ENCODE measurements around the gene ADCY9. TPM values are rescaled to one million over a fixed set of nuclear protein-coding genes. Genes with fewer than 3 reads are reported as not detected.

ADCY9 gene
- total RNA-seq, 2 experiments from 2014 or later: 7.1 to 7.4 TPM

DNA sequence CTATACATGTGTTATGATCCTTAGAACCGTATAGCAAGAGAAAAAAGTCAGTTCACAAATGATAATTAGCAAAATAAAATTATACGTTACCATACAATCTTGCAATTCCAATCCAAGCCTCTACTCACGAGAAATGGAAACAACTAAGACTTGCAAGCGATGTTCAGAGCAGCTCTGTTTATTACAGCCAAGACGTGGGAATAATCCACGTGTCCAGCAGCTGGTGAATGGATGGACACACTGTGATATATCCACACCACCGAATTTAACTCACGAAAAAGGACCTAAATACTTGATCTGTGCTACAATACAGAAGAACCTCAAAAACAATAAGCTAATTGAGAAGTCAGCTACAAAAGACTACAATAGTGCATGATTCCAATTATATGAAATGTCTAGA lies 88.1 kb downstream of the ADCY9 start:
- ChIA-PET CTCF (interaction anchor here (0.5 to 0.8 kb wide), 2 partner anchors 14 to 31 kb away, joined by 3 to 4 read pairs; no protein-coding TSS in a partner anchor), POLR2A (no interaction called here)
- ATAC-seq (ENCODE audit: poor library complexity) (no peak), DNase-seq (no peak)
- Histone ChIP-seq H3K36me3 (ENCODE audit: insufficient read depth, low read length) (no peaks in the 10 kb centered on the region), H3K27me3 (ENCODE audit: control insufficient read depth in 1 of 2, insufficient read depth in 2 of 2, low read length in 2 of 2) (no peaks in the 10 kb centered on the region), H3K9me3 (ENCODE audit: control insufficient read depth in 1 of 2, insufficient read depth in 1 of 2, low read length in 2 of 2) (no peaks in the 10 kb centered on the region), H3K27ac (ENCODE audit: low read depth in 1 of 2, low read length in 2 of 2) (no peak overlapping the region), H3K4me1 (ENCODE audit: insufficient read depth, low read length) (no peaks in the 10 kb centered on the region), H3K4me3 (ENCODE audit: low read length) (no peak overlapping the region)
- no peak overlapping the region for H3K27ac Mint-ChIP-seq
- intact Hi-C loops (cut with DNase I, micrococcal nuclease): no loop called here
- TF ChIP-seq CTCF (IDR thresholded peaks at IDR 0.05): no peak
- H3K27me3 Mint-ChIP-seq: no peaks in the 10 kb centered on the region
- no peaks in the 10 kb centered on the region for H3K36me3 Mint-ChIP-seq (ENCODE audit: low read depth)
- H3K9me3 Mint-ChIP-seq: no peaks in the 10 kb centered on the region
- H3K4me3 Mint-ChIP-seq: no peak overlapping the region
- H3K4me1 Mint-ChIP-seq (ENCODE audit: low read depth): peaks cover 15% of the 10 kb centered on the region

- H3K4me3 Mint-ChIP-seq: no peak overlapping the region
- no peaks in the 10 kb centered on the region for H3K36me3 Mint-ChIP-seq (ENCODE audit: low read depth)
- no peak overlapping the region for H3K27ac ChIP-seq (ENCODE audit: low read depth in 1 of 2, low read length in 2 of 2)
- peaks cover 8% of the 10 kb centered on the region for H3K4me1 Mint-ChIP-seq (ENCODE audit: low read depth)
- ATAC-seq (ENCODE audit: poor library complexity) (no peak), DNase-seq (no peak)
- no peaks in the 10 kb centered on the region for H3K36me3 ChIP-seq (ENCODE audit: insufficient read depth, low read length)
- ChIA-PET CTCF (no interaction called here), POLR2A (no interaction called here)
- intact Hi-C loops (cut with DNase I, micrococcal nuclease): no loop called here
- H3K27ac Mint-ChIP-seq: no peak overlapping the region
- TF ChIP-seq CTCF (IDR thresholded peaks at IDR 0.05): no peak
- H3K4me1 ChIP-seq (ENCODE audit: insufficient read depth, low read length): no peaks in the 10 kb centered on the region
- H3K4me3 ChIP-seq (ENCODE audit: low read length): no peak overlapping the region
- H3K27me3 ChIP-seq (ENCODE audit: control insufficient read depth in 1 of 2, insufficient read depth in 2 of 2, low read length in 2 of 2): no peaks in the 10 kb centered on the region
- H3K9me3 ChIP-seq (ENCODE audit: control insufficient read depth in 1 of 2, insufficient read depth in 1 of 2, low read length in 2 of 2): no peaks in the 10 kb centered on the region
- H3K9me3 Mint-ChIP-seq: no peaks in the 10 kb centered on the region
- H3K27me3 Mint-ChIP-seq: no peaks in the 10 kb centered on the region
Measured at GRCh38 chr16:4026854-4027253, 89.4 kb downstream of the ADCY9 start.

DNA sequence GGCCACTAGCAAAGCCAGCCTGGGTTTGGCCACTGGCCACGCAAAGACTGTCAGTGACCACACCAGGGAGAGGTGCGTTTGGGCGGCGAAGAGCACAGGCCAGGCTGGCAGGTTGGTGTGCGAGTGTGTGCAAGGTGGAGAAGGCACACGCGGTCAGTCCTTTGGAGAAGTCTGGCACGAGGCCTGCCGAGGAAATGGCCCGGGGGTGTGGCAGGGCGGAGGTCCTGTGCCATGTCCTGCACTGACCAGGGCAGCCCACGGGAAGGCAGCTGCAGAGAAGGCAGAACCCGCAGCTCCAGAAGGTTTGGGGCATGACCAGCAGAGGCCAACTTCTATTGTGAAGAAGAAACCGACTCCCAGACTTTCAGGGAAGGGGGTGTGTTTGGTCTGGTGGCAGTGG lies 90.8 kb downstream of the ADCY9 start:
- CTCF ChIA-PET: no interaction called here
- ATAC-seq (ENCODE audit: poor library complexity) (no peak), DNase-seq (no peak)
- no peak overlapping the region for H3K27ac Mint-ChIP-seq
- POLR2A ChIA-PET: no interaction called here
- no peaks in the 10 kb centered on the region for H3K9me3 ChIP-seq (ENCODE audit: control insufficient read depth in 1 of 2, insufficient read depth in 1 of 2, low read length in 2 of 2)
- H3K36me3 ChIP-seq (ENCODE audit: insufficient read depth, low read length): no peaks in the 10 kb centered on the region
- no peaks in the 10 kb centered on the region for H3K9me3 Mint-ChIP-seq
- no peaks in the 10 kb centered on the region for H3K4me1 Mint-ChIP-seq (ENCODE audit: low read depth)
- TF ChIP-seq CTCF (IDR thresholded peaks at IDR 0.05): no peak
- H3K27ac ChIP-seq (ENCODE audit: low read depth in 1 of 2, low read length in 2 of 2): no peak overlapping the region
- no peaks in the 10 kb centered on the region for H3K27me3 ChIP-seq (ENCODE audit: control insufficient read depth in 1 of 2, insufficient read depth in 2 of 2, low read length in 2 of 2)
- H3K36me3 Mint-ChIP-seq (ENCODE audit: low read depth): no peaks in the 10 kb centered on the region
- no peak overlapping the region for H3K4me3 Mint-ChIP-seq
- H3K4me1 ChIP-seq (ENCODE audit: insufficient read depth, low read length): no peaks in the 10 kb centered on the region
- intact Hi-C loops (cut with DNase I, micrococcal nuclease): no loop called here
- no peak overlapping the region for H3K4me3 ChIP-seq (ENCODE audit: low read length)
- no peaks in the 10 kb centered on the region for H3K27me3 Mint-ChIP-seq
